KBM-7 (cell line): ENCODE data around the gene PEPD.

Experiments
- DNase-seq: peaks from one replicate; pipeline ENCODE4 v3.0.0-alpha.2; 2015
- in situ Hi-C: fragments of 300-500 bp; cut with MboI; formaldehyde crosslinking; loops from 2 replicates; pipeline ENCODE4 v1.14.3; 2020; ENCODE audit warnings: low sequenced_read_pairs, low pct_unique_long_range_greater_than_20kb, mixed read lengths

PEPD gene

GRCh38 chr19:33550768-33551167 is 29.2 kb upstream of the PEPD start:
- DNase-seq, result no peak
- in situ Hi-C loops, result no loop called here

DNA sequence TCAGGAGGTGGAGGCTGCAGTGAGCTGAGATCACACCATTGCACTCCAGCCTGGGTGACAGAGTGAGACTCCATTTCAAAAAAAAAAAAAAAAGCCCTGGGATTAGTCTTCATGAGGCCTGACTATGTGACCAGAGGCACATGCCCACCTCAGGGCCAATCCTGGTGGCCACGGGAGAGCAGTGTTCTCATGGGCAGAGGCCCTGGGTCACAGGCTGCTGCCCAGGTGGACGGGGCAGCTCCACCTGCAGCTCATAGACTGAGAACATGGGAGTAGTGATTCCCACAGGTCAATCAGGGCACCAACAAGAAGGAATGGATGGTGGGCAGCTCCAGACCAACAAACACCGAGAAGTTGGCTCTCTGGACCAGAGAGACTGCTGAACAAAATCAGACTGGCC is 26.1 kb upstream of the PEPD start:
- no peak for DNase-seq
- in situ Hi-C loops, result no loop called here

DNA sequence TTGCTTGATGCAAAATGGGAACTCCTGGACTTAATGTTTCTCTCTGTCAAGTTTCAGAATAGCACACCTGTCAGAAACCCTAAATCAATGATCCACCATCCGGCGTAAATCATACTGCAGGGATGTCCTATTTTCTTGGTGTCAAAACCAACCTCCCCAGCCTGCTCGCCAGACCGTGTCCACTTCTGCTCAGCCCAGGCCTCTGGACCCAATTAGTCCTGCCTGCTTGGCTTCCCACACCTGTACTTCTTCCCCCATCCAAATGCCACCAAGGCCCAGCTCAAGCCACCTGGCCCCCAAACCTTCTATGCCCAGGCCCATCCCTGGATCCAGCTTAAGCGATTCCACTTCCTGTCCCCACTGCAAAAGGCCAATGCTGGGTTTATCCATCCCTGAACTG is 25.1 kb upstream of the PEPD start:
- no peak for DNase-seq
- in situ Hi-C loops, result no loop called here

DNA sequence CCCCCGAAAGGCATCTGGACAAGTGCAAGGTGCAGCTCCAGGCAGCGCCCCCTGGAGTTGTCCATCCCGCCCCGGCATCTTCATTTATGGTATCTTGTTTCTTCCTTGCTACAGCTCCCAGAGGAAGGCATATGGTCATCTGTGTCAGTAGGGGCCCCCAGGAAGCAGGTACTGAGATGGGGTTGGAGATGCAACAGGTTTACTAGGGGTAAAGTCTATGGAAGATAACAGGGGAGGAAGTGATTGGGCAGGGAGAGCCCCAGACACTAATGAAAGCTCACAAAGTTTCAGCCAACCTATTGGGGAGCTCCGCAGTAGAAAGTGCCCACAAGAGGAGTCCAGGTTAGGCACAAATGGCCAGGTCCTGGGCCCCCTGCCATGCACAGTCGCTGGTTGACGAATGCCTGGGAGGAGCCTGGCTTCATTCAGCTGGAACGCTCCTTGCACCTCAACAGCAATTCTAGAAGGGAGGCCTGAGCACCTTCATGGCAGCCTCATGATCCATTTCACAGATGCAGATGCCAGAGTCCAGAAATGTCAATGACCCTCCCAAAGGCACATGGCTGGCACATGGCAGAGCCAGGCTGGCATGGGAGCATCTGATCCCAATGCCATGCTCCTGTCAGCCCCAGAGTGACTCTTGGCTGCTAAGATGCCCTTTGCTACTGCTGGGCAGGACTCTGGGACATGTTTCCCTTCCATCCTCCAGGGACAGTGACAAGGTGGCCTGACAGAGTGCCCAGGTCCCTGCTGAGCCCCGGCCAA is 23.8 kb upstream of the PEPD start:
- no peak for DNase-seq
- in situ Hi-C loops, result no loop called here

GRCh38 chr19:33535226-33535625 is 13.6 kb upstream of the PEPD start:
- in situ Hi-C loops, result no loop called here
- DNase-seq, result no peak

- in situ Hi-C loops, result no loop called here
Measured at GRCh38 chr19:33532859-33533460, 11.4 kb upstream of the PEPD start.

DNA sequence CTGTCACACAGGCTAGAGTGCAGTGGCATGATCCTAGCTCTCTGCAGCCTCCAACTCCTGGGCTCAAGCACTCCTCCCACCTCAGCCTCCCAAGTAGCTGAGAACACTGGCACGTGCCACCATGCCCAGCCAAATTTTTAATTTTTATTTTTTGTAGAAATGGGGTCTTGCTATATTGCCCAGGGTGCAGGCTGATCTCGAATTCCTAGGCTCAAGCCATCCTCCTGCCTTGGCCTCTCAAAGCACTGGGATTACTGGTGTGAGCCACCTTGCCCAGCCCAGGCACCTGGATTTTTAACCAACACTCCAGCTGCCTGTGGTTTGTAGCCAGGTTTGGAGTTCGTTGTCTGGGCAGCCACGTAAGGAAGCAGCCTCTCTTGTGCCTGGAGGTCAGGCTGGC is 9.3 kb upstream of the PEPD start:
- in situ Hi-C loops, result no loop called here
- DNase-seq, result no peak

More at GRCh38 chr19:33532859-33533460, 11.4 kb upstream of the PEPD start:
- DNase-seq, result no peak

GRCh38 chr19:33530296-33530695 is 8.7 kb upstream of the PEPD start:
- no peak for DNase-seq
- in situ Hi-C loops, result no loop called here

- DNase-seq, result no peak
- in situ Hi-C loops, result no loop called here
Measured at GRCh38 chr19:33529094-33529676, 7.6 kb upstream of the PEPD start.

- no peak for DNase-seq
- in situ Hi-C loops, result no loop called here
Measured at GRCh38 chr19:33528404-33528803, 6.8 kb upstream of the PEPD start.

DNA sequence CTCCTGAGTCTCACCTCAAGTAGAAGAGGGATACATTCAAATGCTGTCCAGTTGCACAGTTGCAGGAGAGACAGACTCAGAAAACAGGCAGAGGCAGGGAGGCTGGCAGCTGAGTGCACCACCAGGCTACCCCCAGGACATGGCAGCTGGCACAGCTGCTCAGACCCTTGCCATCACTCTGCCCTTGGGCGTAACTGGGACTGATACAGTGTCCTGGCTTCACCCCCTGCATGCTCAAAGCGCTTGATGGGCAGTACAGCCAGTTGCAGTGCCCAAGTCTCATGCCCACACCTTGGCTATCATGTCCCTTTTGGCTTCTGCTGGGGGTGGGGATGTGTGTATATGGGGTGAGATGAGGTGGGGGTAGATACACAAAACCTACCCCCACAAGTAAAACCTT is 5.5 kb upstream of the PEPD start:
- in situ Hi-C loops, result no loop called here
- no peak for DNase-seq

GRCh38 chr19:33524024-33524664 is 2.6 kb upstream of the PEPD start:
- no peak for DNase-seq
- in situ Hi-C loops, result no loop called here

GRCh38 chr19:33523167-33523566 is 1.6 kb upstream of the PEPD start:
- DNase-seq, result no peak
- in situ Hi-C loops, result no loop called here

- DNase-seq, result no peak
- in situ Hi-C loops, result no loop called here
Measured at GRCh38 chr19:33522371-33522662, 726 bp upstream of the PEPD start.

DNA sequence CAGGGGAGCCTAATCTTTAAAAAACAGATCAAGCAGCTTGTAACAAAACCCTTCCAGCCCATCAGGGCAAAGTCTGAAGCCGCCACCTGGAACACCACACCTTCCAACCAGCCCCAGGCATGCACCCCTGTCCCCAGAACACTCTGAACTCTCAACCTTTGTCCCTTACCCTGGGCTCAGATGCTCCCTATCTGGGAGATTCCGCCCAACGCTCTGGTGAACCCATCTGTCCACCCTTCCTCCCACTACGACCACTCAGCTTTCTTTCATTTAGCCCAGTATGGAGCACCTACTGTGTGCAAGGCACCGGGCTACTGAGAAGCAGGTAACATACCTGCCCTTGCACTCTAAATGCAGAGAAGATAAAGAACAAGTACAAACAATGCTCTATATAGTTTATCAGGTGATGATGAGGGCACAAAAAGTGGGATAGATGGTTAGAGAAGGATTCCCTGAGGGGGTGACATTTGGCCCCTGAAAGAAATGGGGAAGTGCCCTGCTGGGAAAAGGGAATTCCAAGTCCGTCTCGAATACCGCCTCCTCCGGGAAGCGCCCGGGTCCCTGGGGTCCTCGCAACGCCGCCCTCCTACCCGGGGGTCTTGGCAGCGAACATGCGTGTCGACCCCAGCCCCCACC is 629 bp downstream of the PEPD start:
- in situ Hi-C loops, result no loop called here
- DNase-seq, result no peak

DNA sequence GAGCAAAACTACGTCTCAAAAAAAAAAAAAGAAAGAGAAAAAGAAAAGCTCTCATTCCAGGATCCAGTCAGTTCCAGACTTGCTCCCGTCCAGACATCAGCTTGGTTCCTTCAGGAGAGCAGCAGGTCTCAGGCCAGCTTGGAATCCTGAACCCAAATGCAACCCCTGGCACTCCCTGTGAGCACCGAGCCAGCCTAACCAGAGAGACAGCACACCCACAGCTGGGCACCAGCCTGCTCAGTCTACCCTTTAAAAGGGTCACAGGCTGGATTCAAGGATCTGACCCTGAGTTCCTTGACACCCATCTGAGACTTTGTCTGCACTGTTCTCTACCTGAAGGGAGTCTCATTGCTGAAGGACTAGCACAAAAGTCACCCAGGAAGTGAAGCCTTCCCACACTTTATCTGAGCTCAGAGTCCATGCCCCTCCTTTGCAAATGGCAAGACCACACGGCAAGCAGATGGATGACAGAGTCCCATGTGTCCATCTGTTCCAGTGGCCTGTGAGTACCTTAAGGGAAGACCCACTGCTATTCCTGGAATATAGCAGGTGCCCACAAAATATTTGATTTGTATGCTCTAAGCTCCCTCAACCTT is 1.4 kb downstream of the PEPD start:
- DNase-seq, result no peak
- in situ Hi-C loops, result no loop called here

DNA sequence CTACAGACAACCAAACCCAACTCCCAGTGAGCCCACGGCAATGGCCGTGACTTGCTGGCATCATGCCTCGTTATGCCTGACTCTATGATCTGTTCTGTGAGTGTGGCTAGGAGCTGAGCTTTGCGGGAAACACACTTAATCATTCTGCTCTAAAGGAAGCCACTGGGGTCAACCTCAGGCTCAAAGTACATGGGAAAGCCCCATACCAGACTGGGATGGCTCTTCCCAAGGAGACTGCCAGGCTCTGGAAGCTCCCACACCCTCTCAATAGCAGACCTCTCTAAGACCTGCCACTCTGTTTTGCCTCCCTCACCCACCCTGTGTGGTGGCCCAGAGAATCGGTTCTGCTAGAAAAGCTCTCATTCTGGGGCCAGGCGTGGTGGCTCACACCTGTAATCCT is 2.2 kb downstream of the PEPD start:
- in situ Hi-C loops, result no loop called here
- no peak for DNase-seq

GRCh38 chr19:33518541-33518940 is 3.0 kb downstream of the PEPD start:
- no peak for DNase-seq
- in situ Hi-C loops, result no loop called here

- in situ Hi-C loops, result no loop called here
- no peak for DNase-seq
Measured at GRCh38 chr19:33517922-33518321, 3.7 kb downstream of the PEPD start.

GRCh38 chr19:33515921-33516320 is 5.7 kb downstream of the PEPD start:
- in situ Hi-C loops, result no loop called here
- DNase-seq, result no peak
